22Rv1 (cell line): Measurements from ENCODE around the gene LEMD3.
A peak's percentile ranks its signal among the peaks of the same experiment; 100 is the strongest.
"Not testable (repeated sequence)": the region's sequence is repeated elsewhere in the genome, so short reads cannot be mapped to it uniquely, and the experiment has no call there.

Experiments used
- H3K27ac ChIP-seq: fragments of 450-650 bp; 2 replicates; pipeline ENCODE4 v1.5.1; 2017
- ZFX ChIP-seq: fragments of 450-650 bp; IDR thresholded peaks from 2 replicates; pipeline ENCODE4 v1.6.1; 2017; ENCODE audit warnings: antibody characterized with exemption, borderline replicate concordance
- TF ChIP-seq, protein P1 (sequence below): fragments of 450-650 bp; IDR thresholded peaks from 2 replicates; pipeline ENCODE4 v1.5.1; 2017; ENCODE audit warnings: mild to moderate bottlenecking

The LEMD3 gene

DNA sequence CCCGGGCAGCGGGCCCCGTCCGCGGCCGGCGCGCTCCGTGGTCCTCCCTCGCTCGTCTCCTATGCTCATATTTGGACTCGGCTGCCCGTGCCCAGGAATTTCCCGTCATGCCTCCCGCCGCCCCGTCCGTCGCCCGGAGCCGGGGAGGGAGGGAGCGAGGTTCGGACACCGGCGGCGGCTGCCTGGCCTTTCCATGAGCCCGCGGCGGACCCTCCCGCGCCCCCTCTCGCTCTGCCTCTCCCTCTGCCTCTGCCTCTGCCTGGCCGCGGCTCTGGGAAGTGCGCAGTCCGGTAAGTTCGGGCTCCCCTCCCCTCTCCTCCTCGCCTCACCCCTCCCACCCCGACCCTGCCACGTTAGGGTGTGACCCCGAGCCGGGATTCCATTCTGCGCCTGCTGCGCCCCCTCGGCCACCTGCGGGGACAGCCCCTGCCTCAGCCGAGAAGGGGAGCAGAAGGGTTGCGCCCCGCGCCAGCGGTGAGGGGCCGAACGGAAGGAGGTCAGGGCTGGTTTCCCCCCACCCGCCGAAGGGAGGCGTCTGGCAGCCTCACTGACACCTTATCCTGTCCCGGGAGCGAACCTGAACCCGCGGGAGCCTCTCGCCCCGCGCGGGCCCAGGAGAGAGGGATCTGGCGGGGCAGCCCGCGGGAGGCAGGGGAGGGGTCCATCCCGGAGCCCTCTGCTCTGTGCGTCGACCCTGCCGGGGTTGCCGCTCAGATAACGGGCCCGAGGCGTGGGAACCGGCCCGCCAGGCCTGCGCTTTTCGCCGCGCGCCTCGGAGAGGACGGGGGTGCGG is 109.4 kb downstream of the LEMD3 start, which contains the start of gene MSRB3:
MSRB3 (plus strand) TSS at position 108 of the 793 bp plus-strand sequence. CDS start 29,897 bp downstream, outside the sequence.
- H3K27ac ChIP-seq, result no peak within 1 kb of the TSS
- TF ChIP-seq ZFX, result no peak
- TF ChIP-seq, protein P1, sequence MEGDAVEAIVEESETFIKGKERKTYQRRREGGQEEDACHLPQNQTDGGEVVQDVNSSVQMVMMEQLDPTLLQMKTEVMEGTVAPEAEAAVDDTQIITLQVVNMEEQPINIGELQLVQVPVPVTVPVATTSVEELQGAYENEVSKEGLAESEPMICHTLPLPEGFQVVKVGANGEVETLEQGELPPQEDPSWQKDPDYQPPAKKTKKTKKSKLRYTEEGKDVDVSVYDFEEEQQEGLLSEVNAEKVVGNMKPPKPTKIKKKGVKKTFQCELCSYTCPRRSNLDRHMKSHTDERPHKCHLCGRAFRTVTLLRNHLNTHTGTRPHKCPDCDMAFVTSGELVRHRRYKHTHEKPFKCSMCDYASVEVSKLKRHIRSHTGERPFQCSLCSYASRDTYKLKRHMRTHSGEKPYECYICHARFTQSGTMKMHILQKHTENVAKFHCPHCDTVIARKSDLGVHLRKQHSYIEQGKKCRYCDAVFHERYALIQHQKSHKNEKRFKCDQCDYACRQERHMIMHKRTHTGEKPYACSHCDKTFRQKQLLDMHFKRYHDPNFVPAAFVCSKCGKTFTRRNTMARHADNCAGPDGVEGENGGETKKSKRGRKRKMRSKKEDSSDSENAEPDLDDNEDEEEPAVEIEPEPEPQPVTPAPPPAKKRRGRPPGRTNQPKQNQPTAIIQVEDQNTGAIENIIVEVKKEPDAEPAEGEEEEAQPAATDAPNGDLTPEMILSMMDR, result peak; percentile 50

DNA sequence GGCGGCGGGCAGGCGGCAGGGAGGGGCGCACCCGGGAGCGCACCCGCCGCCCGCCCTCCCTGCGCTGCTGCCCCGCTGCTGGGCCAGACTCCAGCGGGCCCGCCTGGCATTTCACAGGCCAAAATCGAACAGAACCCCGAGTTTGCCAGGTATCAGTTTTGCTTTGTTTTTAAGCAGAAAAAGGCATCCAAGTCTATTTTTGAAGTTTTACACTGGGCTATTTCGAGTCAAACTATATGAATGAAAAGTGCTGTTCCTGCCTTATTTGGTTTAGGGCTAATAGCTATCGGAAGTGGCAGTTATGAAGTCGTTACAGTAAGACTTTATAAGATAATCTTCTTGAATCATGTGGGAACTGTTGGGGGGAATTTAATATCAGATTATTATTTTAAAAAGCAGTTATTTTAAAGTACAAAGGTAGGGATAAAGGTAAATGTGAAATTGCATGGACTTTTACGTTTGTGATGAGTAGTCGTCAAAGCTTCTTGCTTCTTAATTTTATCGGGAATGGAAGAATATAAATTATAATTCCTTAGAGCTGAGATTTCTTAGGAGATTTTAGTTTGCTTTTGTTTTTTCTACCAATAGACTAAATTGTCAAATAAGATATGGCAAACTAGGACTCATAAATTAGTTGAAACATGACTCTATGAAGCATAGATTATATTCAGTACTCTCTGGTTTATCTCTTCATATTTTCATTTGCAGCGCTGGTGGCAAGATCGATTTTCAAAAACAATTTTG is 110.2 kb downstream of the LEMD3 start:
- TF ChIP-seq, protein P1, result no peak
- TF ChIP-seq ZFX, result no peak
- no peak overlapping the region for H3K27ac ChIP-seq

DNA sequence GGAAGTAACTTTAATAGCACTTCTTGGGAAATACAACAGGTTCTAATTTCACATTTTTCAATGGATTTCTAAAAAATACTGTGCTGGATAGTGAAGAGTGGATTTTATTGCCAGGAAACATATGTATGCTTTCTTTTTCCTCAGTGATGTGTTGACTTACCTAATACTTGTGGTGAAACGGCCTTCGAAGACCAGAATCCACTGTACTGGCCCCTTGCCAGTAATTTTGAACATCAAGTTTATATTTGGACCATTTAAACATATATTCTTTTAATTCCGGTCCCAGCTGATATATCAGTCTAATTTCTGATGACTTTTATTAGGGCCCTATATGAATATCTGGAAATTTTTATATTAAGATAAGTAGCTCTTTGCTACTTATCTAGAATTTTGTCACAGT is 110.9 kb downstream of the LEMD3 start:
- no peak for TF ChIP-seq ZFX
- TF ChIP-seq, protein P1, result no peak

DNA sequence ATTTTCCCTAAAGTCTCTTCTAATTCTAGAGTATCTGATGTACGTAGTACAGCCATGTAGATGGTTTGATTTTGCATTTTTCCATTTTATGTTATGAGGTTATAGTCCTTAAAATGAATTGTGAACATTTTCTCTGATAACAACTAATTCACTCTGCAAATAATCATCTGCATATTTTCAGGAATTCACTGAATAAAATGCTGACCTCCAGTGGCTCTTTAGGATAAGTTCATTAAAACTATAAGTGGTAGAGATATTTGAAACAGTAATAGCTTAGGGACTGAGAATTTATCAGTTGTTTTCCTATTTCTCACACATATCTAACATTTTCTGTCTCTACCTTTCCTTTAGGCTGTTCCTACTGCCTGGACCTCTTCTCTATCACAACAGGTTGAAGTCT is 113.5 kb downstream of the LEMD3 start:
- TF ChIP-seq ZFX, result no peak
- TF ChIP-seq, protein P1, result peak; percentile 31

More for the DNA sequence above, 110.9 kb downstream of the LEMD3 start:
- H3K27ac ChIP-seq, result no peak overlapping the region

DNA sequence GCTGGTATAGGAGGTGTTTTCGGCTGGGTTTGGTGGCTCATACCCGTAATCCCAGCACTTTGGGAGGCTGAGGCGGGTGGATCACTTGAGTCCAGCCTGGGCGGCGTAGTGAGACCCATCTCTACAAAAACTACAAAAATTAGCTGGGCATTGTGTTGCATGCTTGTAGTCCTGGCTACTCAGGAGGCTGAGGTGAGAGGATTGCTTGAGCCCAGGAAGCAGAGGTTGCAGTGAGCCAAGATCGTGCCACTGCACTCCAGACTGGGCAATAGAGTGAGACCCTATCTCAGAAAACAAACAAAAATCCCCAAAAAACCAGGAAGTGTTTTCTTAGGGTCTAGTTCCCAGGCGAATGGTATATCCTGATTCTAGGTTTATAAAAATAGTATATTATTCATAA is 116.1 kb downstream of the LEMD3 start:
- H3K27ac ChIP-seq, result not testable (repeated sequence)

More for the DNA sequence above, 113.5 kb downstream of the LEMD3 start:
- H3K27ac ChIP-seq, result no peak overlapping the region

DNA sequence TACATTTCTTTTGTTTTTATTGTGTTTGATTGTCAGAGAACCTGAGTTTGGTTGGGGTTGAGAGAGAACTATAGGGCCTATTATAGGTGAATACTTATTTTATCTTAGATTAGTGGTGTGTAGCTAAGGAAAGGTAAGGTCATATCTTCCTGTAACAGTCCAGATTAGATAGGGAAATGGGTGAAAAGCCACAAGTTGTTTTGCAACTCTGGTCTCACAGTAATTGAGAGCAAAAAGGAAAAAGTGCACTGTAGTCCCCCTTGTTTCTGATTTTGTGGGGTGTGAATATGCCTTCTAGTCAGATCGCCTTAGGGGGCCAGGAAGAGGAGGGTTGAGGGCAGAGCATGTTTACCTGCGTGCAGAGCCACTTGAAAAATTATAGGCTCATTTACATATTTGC is 118.0 kb downstream of the LEMD3 start:
- TF ChIP-seq ZFX, result no peak
- TF ChIP-seq, protein P1, result no peak
- H3K27ac ChIP-seq, result no peak overlapping the region

DNA sequence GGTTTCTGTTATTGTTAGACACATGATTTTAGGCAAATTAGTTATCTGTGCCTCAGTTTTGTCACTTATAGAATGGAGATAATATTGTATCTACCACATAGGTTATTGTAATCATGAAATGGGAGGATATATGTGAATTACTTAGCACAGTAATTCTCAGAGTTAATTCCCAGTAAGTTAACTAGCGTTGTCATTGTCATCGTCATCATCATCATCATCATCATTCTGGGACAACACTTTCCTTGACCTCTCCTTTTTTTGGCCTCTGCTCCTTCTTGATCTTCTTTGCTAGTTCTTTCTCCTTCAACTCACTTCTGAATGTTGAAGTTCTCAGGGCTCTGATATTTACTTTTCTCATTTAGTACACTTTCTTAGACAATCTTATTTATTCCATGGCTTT is 122.9 kb downstream of the LEMD3 start:
- TF ChIP-seq ZFX, result no peak
- TF ChIP-seq, protein P1, result no peak
- no peak overlapping the region for H3K27ac ChIP-seq
